ENCODE data around the gene GALNTL6.

DNA sequence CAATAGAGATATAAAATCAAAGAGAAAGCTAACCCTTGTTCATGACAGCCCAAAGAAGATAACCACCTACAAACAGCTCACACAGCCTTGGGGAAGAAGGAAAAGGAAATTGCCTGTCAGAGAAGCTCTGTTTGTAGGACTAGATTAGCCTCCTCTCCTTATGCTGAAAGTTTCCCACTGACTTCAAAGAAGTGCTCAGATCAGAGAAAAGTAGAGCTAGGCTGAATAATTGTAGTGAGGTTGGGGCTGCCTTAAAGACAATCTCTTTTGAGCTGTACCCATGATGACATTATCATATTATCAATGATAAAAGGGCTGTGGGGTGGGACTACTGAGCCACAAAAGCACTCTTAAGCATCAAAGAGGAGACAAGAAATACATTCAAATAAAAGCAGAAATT is 1132.4 kb downstream of the GALNTL6 start:
- TF ChIP-seq SMC3 (conservative IDR thresholded peaks at IDR 0.05; ENCODE audit: insufficient read depth, low read depth, low read length): no peak
- TF ChIP-seq, protein P1, sequence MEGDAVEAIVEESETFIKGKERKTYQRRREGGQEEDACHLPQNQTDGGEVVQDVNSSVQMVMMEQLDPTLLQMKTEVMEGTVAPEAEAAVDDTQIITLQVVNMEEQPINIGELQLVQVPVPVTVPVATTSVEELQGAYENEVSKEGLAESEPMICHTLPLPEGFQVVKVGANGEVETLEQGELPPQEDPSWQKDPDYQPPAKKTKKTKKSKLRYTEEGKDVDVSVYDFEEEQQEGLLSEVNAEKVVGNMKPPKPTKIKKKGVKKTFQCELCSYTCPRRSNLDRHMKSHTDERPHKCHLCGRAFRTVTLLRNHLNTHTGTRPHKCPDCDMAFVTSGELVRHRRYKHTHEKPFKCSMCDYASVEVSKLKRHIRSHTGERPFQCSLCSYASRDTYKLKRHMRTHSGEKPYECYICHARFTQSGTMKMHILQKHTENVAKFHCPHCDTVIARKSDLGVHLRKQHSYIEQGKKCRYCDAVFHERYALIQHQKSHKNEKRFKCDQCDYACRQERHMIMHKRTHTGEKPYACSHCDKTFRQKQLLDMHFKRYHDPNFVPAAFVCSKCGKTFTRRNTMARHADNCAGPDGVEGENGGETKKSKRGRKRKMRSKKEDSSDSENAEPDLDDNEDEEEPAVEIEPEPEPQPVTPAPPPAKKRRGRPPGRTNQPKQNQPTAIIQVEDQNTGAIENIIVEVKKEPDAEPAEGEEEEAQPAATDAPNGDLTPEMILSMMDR (IDR thresholded peaks at IDR 0.05 in 2 of 3, conservative IDR thresholded peaks at IDR 0.05 in 1 of 3; ENCODE audit: insufficient read depth in 2 of 3, low read depth in 1 of 3, low read length in 3 of 3): no peak
- no peak for TF ChIP-seq PYGO2 (tag; IDR thresholded peaks at IDR 0.05)
- TF ChIP-seq CBX8 (IDR thresholded peaks at IDR 0.05; ENCODE audit: borderline replicate concordance, extremely low read depth, low read depth, low read length, poor library complexity, severe bottlenecking): no peak
- no peak for TF ChIP-seq ZNF77 (CRISPR knock-in tag; IDR thresholded peaks at IDR 0.05)
- TF ChIP-seq SP1 (CRISPR knock-in tag; IDR thresholded peaks at IDR 0.05): no peak
- TF ChIP-seq HDAC2 (IDR thresholded peaks at IDR 0.05): no peak
- no peak for TF ChIP-seq POLR2A (conservative IDR thresholded peaks at IDR 0.05)
- TF ChIP-seq MAX (CRISPR knock-in tag; IDR thresholded peaks at IDR 0.05): no peak
- no peak for TF ChIP-seq ETS2 (tag; IDR thresholded peaks at IDR 0.05; ENCODE audit: borderline replicate concordance, poor library complexity, severe bottlenecking)
- no peak for TF ChIP-seq ZFPM2 (CRISPR knock-in tag; IDR thresholded peaks at IDR 0.05)
- TF ChIP-seq ZNF217 (CRISPR knock-in tag; IDR thresholded peaks at IDR 0.05): no peak

Measured in K562 (cell line).